HG03064 (cell line): Measurements from ENCODE around the gene PCYOX1L.

Experiments used
- ATAC-seq: cut with Tn5 transposase; IDR thresholded peaks from one replicate; pipeline ENCODE4 v1.9.1; 2021; ENCODE audit warnings: low read depth; ENCODE audit not compliant: unreplicated experiment

The PCYOX1L gene

GRCh38 chr5:149357370-149358293, at the start of gene PCYOX1L:
Gene PCYOX1L, plus strand, starts transcription at chr5:149358046. Its CDS starts 23 bp downstream, at chr5:149358069.
- peak; percentile 99 for ATAC-seq

DNA sequence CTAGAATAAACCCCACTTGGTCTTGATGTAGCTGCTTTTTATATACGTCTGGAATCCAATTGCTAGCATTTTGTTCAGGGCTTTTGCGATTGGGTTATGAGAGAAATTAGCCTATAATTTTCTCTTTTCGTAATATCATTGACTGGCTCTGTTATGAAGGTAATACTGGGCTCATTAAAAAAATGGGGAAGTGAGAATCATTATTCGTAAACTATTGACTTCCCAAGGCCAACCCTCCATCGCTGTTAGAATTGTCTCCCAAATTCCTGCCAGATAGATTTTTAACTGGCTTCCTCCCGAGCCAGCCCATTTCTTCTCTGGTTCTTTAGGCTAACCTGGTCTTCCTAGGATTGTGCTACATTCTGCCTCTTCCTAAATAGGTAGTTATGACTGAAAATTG, 48.5 kb upstream of the PCYOX1L start:
- ATAC-seq: no peak

- ATAC-seq: no peak
Observed at GRCh38 chr5:149310488-149310887, 47.4 kb upstream of the PCYOX1L start.

DNA sequence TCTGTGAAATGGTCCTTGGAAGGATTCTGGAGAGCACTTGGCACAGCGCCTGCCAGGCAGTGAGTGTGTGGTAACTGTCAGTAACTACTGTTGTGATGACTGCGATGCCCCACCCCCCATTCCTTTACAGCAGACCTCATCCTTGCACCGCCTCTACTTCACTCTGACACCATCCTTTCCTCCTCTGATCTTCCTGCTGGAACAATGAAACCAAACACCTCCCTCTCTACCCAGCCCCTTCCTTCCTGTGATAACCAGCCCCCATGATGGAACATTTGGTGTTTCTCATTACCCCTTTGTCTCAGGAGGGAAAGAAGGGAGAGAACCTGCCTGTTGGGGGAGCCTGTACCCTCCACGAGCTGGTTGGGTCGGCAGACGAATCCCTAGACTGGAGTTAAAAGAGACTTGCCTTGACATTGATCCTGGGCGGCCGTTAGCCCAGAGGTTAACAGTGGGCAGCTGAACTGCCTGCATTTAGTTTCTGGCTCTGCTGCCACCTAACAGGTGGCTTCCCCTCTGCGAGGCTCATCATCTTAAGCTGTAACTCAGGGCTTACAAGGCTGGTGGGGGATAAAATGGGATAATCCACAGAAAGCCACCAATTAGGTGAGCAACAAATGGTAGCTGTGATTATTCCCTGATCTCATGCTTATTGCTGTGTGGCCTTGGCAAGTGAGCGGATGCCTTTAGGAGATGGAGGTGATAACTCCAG, 46.7 kb upstream of the PCYOX1L start:
- ATAC-seq: no peak

DNA sequence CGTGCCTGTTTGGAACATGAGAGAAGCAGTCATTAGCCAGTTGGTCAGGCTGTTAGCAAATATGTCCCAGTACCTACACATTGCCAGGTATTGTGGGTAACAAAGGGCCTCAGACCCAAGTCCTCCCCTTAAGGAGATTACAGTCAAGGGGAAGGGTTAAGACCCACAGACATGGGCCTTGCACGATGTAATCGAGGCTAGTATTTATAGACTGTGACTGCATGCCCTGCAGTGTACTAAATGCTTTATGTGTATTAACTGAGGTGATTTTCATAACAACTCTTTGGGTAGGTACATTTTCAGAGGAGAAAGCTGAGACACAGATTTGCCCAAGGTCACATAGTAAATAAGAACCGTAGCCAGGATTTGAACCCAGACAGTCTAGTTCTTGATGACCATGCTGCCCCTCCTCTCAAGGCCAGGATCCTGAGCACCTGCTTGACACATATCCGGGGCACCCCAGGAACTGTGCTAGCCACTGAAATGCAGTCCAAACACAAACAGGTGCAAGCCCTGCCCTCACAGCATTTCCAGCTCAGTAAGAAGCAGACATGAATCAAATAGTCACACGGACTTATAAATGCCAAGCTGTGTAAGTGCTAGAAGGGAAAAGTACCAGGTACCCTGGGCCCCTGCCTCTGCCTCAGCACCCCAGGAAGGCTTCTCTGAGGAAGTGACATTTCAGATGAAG, 44.5 kb upstream of the PCYOX1L start:
- no peak for ATAC-seq

- ATAC-seq: no peak
Observed at GRCh38 chr5:149314571-149315111, 43.2 kb upstream of the PCYOX1L start.

DNA sequence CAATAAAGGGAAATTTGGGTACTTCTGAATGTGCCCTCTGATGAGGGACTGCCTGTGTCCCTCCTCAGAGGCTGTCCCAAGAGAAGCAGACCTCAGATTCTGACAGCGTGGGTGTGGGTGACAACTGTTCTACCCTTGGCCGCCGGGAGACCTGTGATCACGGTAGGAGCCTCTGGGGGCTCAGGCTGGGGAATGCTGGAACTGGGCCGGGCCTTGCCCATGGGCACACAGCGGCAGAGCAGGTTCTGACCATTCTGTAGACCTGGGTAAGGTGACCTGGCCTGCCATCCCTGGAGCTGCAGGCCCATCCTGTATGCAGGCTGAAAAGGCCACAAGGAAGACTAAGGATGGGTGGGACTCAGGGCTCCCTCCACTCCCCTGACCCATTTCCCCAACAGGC, 42.1 kb upstream of the PCYOX1L start:
- ATAC-seq: no peak

GRCh38 chr5:149317281-149318048, 40.4 kb upstream of the PCYOX1L start:
- ATAC-seq: no peak

DNA sequence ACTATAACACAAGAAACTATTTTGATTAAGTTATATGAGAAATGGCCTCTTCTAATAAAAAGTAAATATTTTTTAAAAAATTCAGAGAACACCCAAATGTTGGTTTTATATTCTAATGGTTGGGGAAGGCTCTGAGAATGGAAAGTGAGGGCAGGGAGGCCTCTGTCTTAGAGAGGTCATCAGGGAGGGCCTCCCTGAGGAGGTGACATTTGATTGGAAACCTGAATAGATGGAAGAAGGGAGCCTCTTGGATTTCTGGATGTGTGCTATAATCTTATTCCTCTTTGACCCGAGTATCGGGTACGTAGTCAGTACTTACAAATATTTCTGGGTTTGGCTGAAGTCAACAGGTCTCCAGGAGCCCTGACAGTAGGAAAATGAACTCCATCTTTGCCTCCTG, 38.7 kb upstream of the PCYOX1L start:
- no peak for ATAC-seq

DNA sequence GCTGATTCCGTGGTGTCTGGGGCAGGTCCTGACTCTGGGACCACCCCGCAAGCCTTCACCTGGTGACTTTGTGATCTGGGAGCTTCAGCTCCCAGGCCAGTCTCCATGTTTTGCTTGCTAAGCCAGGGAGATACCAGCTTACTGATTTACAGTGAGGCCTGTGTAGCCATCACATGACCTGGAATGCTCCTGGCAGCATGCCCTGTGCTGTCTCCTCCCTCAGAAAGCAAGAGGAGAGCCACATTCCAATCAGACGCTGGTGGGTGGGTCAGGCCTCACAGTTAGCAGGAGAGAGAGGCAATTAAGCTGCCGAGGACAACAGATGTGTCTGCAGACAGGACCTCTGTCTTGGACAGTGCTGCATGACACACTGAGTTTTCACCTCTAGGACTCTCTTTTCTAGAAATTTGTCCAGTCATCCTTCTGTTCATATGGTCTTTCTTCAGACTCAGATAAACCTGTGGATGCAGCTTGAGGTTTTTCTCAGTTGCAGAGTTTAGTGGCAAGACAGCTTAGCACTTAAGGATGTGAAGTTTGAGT, 37.0 kb upstream of the PCYOX1L start:
- no peak for ATAC-seq

DNA sequence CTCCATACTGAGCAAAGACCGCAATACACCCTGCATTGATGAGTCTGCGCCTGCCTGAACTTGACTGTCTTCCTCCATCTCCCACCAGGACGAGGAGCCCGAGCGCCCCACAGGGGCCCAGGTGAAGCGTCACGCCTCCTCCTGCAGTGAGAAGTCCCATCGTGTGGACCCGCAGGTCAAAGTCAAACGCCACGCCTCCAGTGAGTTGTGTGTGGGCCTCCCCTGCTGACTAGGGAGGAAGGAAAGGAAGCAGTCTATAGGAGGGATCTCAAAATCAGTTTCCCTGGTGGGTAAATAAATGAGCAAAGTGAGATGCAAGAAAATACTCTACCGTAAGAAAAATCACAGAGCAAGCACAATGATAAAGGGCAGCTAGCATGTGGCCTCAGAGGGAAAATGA, 35.3 kb upstream of the PCYOX1L start:
- ATAC-seq: no peak

DNA sequence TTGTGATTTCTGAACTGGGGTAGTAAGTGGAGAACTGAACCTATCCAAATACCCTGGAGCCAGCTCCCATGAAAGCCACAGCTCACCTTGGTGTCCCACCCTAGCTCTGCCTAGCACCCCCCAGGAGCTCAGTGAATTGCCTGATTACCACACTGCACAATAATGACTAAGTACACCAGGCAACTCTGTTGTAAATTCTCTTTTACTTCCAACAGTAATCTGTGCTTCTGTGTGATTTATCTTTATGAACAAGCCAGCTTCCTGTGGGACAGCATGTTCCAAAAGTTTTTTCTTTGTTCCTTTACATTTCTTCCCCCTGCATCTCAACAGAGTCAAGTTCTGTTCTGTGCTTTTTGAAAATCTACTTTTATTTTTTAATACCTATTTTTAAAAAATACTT, 34.6 kb upstream of the PCYOX1L start:
- no peak for ATAC-seq

DNA sequence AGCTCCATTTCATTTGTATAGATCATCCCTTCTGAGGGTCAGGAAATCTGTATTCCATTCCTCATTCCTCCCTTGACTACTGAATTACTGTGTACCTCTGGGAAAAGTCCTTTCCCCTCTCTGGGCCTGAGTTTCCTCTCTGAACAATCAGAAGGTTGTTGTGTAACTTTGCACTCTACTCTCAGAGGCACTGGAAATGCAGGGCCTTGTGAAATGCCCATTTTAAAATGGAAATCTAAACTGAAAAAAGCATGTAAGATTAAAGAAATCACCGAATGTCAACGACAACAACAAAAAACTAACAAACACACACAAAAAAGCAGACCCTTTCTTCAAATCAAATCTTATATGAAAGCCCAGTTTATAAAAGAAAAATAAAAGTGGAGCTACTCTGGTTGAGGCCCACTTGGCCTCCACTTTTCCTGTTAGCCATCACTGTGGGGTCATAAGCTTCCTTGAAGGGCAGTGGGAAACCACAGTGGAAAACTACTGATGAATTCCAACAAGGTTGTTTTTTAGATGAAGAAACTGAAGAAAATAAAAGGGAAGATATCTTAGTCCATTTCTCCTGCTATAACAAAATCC, 34.1 kb upstream of the PCYOX1L start:
- ATAC-seq: no peak

DNA sequence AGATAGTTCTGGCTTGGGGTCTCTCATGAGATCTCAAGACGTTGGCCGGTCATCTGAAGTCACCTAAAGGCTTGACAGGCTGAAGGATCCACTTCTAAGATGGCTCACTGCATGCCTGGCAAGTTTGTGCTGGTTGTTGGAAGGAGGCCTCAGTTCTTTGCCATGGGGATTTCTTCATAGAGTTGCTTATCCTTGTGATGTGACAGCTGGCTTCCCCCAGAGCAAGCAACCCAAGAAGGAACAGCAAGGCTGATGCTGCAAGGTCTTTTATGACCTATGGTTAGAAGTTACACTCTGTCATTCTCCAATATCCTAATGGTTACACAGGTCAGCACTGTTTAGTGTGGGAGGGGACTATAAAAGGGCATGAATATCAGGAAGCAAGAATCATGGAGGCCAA, 33.2 kb upstream of the PCYOX1L start:
- no peak for ATAC-seq

GRCh38 chr5:149325166-149325735, 32.6 kb upstream of the PCYOX1L start:
- no peak for ATAC-seq

GRCh38 chr5:149325894-149326293, 32.0 kb upstream of the PCYOX1L start:
- no peak for ATAC-seq

DNA sequence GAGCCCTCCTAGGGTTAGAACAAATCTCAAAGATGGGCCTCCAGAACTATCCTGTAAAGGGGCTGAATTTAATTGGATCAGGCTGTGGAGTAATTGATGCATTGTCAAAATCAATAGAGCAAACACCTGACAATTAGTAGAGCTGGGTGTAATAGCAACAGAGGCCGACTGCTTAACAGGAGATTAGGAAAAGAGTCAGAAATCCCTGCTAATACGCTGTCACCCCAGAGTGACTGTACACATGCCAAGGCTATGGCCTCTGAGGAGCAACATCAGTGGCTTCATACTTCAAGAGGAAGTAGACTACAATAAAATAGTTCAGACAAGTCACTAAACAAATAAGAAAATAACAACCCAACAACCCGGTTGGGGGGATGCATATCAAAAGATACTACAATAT, 31.2 kb upstream of the PCYOX1L start:
- no peak for ATAC-seq

- no peak for ATAC-seq
Observed at GRCh38 chr5:149328177-149328576, 29.7 kb upstream of the PCYOX1L start.

GRCh38 chr5:149333711-149334443, 24.0 kb upstream of the PCYOX1L start:
- ATAC-seq: no peak
